Kidney (tissue), 14 donors: ENCODE results near the gene CPEB4. TPM values are rescaled to one million over a fixed set of nuclear protein-coding genes. Genes with fewer than 3 reads are reported as not detected.

Experiments
- DNase-seq, 5 donors: peaks; one replicate each; pipeline ENCODE4 v3.0.0-alpha.2; 2013 to 2020
- FAIRE-seq: peaks from 2 replicates; lab custom pipeline; 2012; peaks lifted over from hg19 to GRCh38; lab: Jason Lieb, UNC
- H3K27ac ChIP-seq, 2 donors: one replicate each; pipeline ENCODE4 v1.7.0; 2013; ENCODE audit warnings: low read depth in 2 of 2, low read length in 2 of 2, inconsistent platforms in 1 of 2
- H3K27me3 ChIP-seq: one replicate; pipeline ENCODE4 v1.7.1; 2013; ENCODE audit warnings: low read length, inconsistent platforms; ENCODE audit not compliant: control insufficient read depth, insufficient read depth
- H3K36me3 ChIP-seq, 3 donors: one replicate each; pipeline versions ENCODE4 v1.7.0 to v1.7.1; 2013; ENCODE audit warnings: low read length in 3 of 3, control low read depth in 1 of 3, inconsistent platforms in 1 of 3; ENCODE audit not compliant: insufficient read depth in 3 of 3, control insufficient read depth in 2 of 3
- H3K4me1 ChIP-seq, 3 donors: one replicate each; pipeline versions ENCODE4 v1.7.0 to v1.7.1; 2013; ENCODE audit warnings: low read length in 3 of 3, inconsistent platforms in 1 of 3, low read depth in 1 of 3; ENCODE audit not compliant: control insufficient read depth in 2 of 3, insufficient read depth in 2 of 3
- H3K4me3 ChIP-seq, 3 donors: one replicate each; pipeline versions ENCODE4 v1.7.0 to v1.8.1; 2013; ENCODE audit warnings: low read length in 3 of 3, control low read depth in 1 of 3, inconsistent platforms in 1 of 3
- H3K9ac ChIP-seq, 3 donors: one replicate each; pipeline versions ENCODE4 v1.7.0 to v1.7.1; 2013; ENCODE audit warnings: low read length in 3 of 3, control low read depth in 1 of 3, inconsistent platforms in 1 of 3
- H3K9me3 ChIP-seq, 3 donors: one replicate each; pipeline versions ENCODE4 v1.7.0 to v1.7.1; 2013; ENCODE audit warnings: low read length in 3 of 3, control low read depth in 1 of 3, inconsistent platforms in 1 of 3; ENCODE audit not compliant: control insufficient read depth in 2 of 3, insufficient read depth in 1 of 3
- intact Hi-C: fragments of 100-400 bp; cut with DNase I; formaldehyde crosslinking; loops from one replicate; pipeline ENCODE4 v1.11.1; 2022
- polyA plus RNA-seq: library from polyadenylated mRNA; stranded (reverse); fragments of 350-450 nt; fragmentation: Illumina TruSeq; extraction: RNeasy Lipid Tissue Mini Kit (QIAGEN cat#74804); gene quantifications from one replicate; pipeline ENCODE4 v1.2.3, GENCODE V29; 2014; ENCODE audit warnings: low read depth, low replicate concordance; ENCODE audit not compliant: insufficient read depth
- total RNA-seq: library from RNA; stranded (reverse); fragmentation: NEBNext Ultra II Directional; extraction: Animal tissue kit (Norgen Biotek cat#: 25700); gene quantifications from one replicate; pipeline ENCODE4 v1.2.1, GENCODE V29; 2021
- TF ChIP-seq, protein P1 (sequence below): IDR thresholded peaks from 3 replicates; pipeline ENCODE4 v1.5.1; 2012; ENCODE audit warnings: mild to moderate bottlenecking, moderate library complexity, borderline replicate concordance; ENCODE audit not compliant: insufficient read depth; ENCODE audit errors: extremely low read depth
- donor health status: control.
- donor health status: control.
- donor health status: control.
- donor health status: control.
- donor health status: control.
- donor health status: DM: yes; HTN: yes; CAD: no.
- donor health status: Normal renal cell carcinoma (clear cell type).

Gene CPEB4
- total and polyA plus RNA-seq, 2 donors from 2014 or later, result 9.5 to 73.0 TPM

- Histone ChIP-seq H3K27ac (peak overlapping the region; percentile 53 to 83), H3K9ac (peak overlapping the region in 2 of 3 donors; percentile 20 to 29), H3K36me3 (peaks cover 0 to 16% (median 0%) of the 10 kb centered on the region in 3 donors), H3K9me3 (no peaks in the 10 kb centered on the region), H3K27me3 (no peaks in the 10 kb centered on the region), H3K4me3 (no peak overlapping the region), H3K4me1 (peaks cover 2 to 75% (median 35%) of the 10 kb centered on the region in 3 donors)
- intact Hi-C loops, result no loop called here
- peak; percentile 47 for FAIRE-seq
- TF ChIP-seq, protein P1, sequence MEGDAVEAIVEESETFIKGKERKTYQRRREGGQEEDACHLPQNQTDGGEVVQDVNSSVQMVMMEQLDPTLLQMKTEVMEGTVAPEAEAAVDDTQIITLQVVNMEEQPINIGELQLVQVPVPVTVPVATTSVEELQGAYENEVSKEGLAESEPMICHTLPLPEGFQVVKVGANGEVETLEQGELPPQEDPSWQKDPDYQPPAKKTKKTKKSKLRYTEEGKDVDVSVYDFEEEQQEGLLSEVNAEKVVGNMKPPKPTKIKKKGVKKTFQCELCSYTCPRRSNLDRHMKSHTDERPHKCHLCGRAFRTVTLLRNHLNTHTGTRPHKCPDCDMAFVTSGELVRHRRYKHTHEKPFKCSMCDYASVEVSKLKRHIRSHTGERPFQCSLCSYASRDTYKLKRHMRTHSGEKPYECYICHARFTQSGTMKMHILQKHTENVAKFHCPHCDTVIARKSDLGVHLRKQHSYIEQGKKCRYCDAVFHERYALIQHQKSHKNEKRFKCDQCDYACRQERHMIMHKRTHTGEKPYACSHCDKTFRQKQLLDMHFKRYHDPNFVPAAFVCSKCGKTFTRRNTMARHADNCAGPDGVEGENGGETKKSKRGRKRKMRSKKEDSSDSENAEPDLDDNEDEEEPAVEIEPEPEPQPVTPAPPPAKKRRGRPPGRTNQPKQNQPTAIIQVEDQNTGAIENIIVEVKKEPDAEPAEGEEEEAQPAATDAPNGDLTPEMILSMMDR, result no peak
- peak in 1 of 5 donors; percentile 32 for DNase-seq
Measured at GRCh38 chr5:173923218-173924095, 35.3 kb downstream of the CPEB4 start.

- Histone ChIP-seq H3K27ac (peak overlapping the region in 1 of 2 donors; percentile 83), H3K4me1 (peaks cover 0 to 69% (median 29%) of the 10 kb centered on the region in 3 donors), H3K27me3 (no peaks in the 10 kb centered on the region), H3K9ac (no peak overlapping the region), H3K36me3 (peaks cover 0 to 19% (median 0%) of the 10 kb centered on the region in 3 donors), H3K4me3 (no peak overlapping the region), H3K9me3 (no peaks in the 10 kb centered on the region)
- FAIRE-seq (no peak), DNase-seq (no peak)
- intact Hi-C loops, result no loop called here
- TF ChIP-seq, protein P1, result no peak
Measured at GRCh38 chr5:173924899-173925298, 36.8 kb downstream of the CPEB4 start.

GRCh38 chr5:173925449-173926071 lies 37.4 kb downstream of the CPEB4 start:
- H3K27ac ChIP-seq, result no peak overlapping the region
- no peaks in the 10 kb centered on the region for H3K9me3 ChIP-seq
- no peak overlapping the region for H3K4me3 ChIP-seq
- no peaks in the 10 kb centered on the region for H3K27me3 ChIP-seq
- FAIRE-seq, result no peak
- no peak overlapping the region for H3K9ac ChIP-seq
- peaks cover 0 to 19% (median 0%) of the 10 kb centered on the region in 3 donors for H3K36me3 ChIP-seq
- intact Hi-C loops, result no loop called here
- TF ChIP-seq, protein P1, result no peak
- peaks cover 0 to 62% (median 27%) of the 10 kb centered on the region in 3 donors for H3K4me1 ChIP-seq
- peak in 2 of 5 donors; percentile 26 to 66 for DNase-seq
